HG02623 (cell line): Measurements from ENCODE around the gene MARK3.

Experiments
- ATAC-seq: cut with Tn5 transposase; IDR thresholded peaks from one replicate; pipeline ENCODE4 v1.9.1; 2021; ENCODE audit warnings: moderate library complexity; ENCODE audit not compliant: unreplicated experiment

The MARK3 gene

DNA sequence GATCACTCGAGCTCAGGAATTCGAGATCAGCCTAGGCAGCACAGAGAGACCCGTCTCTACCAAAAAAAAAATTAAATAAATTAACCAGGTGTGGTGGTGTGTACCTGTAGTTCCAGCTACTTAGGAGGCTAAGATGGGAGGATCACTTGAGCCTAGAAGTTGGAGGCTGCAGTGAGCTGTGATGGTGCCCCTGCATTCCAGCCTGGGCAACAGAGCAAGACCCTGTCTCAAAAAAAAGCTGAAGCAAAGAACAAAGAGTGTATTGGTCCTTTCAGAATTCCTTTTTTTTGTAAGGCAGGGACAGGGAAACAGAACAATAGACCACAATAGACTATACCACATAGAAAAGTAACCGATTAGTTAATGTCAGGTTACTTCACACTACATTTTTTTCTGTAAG, 47.4 kb downstream of the MARK3 start:
- ATAC-seq = no peak

DNA sequence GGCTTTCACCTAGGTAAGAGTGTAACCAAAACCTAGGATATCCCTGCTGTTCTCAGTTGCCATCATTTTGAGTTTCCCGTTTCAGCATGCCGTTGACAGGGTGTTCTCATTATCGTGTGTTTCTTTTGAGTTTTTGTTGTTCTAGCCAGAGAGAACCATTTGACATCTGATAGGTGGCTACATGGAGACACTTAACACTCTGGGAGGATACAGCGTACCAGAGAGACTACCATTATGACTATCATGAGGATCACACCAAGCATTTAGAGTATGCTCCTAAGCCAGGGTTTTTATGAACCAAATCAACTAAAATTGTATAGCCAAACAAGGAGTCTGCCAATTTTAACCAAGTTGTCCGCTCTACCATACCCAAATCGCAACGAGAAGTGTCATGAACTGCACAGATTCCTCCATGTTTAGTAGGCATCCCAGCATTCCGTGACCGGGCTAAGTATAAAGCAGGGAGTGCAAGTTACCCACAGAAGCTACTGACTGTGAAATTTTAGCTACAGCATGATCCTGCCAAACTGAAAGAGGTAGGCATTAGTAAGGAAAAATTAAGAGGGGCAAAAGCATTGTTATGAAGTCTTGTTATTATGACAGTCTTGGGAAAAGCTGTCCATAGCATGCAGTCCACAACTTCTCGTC, 48.8 kb downstream of the MARK3 start:
- no peak for ATAC-seq

DNA sequence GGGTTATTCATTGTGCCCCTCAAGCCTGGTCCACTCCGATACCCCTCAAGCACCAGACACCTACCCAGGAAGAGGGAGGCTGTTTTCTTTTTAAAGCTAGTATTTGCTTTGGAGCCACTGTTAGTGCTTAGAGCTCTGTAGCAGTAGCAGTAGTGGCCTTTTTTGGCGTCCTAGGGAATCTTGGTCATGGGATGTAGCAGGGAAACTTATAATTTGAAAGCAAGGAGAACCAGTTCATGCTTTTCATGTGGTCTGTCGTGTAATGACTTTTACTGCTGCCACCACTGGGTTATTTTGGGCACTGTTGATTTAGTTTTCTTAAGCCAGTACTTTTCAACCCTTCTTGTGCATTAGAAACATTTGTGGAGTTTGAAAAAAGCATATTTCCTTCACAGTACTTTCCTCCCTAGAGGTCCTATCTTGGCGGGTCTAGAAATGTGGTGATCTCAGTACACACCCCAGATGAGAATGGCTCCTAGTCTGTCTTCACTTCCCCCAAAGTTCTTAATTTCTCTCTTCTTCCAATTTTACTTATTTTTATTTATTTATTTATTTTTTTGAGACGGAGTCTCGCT, 49.7 kb downstream of the MARK3 start:
- ATAC-seq = no peak

DNA sequence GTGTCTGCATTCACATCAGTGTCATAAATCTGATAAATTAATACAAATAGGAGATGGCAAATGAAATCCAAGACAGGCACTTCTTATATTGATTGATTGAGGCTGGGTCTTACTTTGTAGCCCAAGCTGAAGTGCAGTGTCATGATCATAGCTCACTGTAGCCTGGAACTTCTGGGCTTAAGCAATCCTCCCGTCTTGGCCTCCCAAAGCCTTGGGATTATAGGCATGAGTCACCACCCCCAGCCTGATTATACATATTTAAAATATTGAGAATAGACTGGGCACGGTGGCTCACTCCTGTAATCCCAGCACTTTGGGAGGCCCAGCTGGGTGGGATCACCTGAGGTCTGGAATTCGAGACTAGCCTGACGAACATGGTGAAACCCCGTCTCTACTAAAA, 51.3 kb downstream of the MARK3 start:
- no peak for ATAC-seq

DNA sequence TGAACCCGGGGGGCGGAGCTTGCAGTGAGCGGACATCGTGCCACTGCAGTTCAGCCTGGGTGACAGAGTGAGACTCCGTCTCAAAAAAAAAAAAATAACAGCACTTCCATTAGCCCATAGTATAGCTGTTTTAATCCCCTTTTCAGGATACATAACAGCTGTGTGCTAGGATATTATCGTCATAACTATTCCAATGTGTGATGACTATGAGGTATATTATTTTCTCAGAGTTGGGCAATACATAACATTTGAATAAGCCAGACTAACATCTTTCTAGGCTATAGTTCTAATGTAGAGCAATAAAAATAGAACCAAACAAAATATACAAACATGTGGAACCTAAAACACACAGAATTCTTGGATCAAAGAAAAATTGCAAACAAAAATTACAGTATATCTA, 57.1 kb downstream of the MARK3 start:
- no peak for ATAC-seq

DNA sequence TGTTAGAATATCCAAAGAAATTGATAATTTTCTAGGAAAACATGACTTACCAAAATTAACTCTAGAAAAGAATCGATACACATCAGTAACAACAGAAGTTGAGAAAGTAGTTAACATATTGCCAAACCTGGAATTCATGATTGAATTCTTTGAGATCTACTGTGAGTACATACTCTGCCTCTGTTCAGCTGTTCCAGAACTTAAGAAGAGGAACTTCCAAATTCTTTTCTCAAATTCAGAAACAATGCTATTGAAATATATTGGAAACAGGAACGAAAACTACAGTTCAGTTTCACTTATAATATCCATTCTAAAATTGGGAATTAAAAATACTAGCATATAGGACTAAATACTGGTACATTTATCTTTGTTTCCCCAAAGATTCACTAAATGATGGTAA, 57.9 kb downstream of the MARK3 start:
- no peak for ATAC-seq

DNA sequence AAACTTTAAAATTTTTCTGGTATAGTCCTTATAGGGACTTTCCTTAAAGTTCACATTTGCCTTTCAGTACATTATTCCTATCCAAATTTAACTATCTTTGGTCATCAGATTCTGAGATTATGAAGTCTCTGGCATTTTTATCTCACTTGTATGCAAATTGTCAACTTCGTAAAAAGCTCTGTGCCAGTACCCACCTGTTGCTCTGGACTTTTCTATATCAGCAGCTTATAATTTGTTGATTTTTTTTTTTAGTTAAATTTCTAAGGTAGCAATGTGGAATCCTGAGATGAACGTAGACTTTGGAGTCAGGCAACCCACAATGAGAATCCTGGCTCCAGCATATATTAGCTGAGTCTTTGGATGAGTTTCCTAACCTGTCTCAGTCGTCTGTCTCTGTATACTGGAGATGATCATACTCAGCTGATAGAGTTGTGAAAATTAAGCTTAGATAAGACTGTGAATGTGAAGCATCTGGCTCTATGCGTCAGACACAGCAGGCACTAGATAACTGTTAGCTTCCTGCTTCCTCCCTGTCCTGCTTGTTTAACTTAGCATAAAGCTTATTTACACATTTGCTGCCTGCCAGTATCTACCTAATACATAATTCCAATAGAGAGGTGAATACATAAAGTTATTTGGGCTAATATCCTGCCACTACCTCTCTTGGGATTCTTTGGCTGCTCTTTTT, 59.8 kb downstream of the MARK3 start:
- ATAC-seq = no peak

DNA sequence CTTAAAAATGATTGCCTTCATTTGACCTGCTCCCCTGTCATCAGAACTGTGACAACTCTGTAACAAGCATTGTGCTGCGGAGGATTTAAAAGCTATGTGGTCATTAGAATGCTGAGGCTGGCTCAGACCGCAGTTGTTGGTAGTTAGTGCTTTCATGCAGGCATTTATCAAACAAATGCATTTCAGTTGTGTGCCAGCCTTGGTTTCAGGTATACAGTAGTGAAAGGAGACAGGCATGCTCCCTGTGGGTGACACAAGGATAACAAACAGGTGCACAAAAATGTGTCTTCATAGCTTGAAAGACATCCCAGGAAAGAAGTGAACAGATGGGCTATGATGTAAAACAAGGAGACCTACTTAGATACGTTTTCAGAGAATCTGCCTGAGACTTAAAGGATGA, 60.6 kb downstream of the MARK3 start:
- ATAC-seq = no peak

DNA sequence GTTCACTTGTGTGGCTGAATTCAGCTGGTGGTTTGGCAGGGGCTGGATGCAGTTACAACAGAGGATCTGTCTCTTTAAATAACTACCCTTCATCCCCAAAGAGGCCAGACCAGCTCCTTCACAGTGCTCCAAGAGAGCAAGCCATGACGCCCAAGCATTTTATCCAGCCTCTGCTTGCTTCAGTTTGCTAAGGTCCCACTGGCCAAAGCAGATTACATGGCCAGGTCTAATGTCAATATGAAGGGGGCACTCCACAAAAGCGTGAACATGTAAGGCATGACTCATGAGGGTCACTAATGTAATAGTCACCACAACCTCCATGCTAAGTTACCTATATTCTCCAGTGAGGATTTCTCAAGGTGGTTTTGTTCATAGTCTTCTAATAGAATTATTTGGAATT, 62.9 kb downstream of the MARK3 start:
- no peak for ATAC-seq

DNA sequence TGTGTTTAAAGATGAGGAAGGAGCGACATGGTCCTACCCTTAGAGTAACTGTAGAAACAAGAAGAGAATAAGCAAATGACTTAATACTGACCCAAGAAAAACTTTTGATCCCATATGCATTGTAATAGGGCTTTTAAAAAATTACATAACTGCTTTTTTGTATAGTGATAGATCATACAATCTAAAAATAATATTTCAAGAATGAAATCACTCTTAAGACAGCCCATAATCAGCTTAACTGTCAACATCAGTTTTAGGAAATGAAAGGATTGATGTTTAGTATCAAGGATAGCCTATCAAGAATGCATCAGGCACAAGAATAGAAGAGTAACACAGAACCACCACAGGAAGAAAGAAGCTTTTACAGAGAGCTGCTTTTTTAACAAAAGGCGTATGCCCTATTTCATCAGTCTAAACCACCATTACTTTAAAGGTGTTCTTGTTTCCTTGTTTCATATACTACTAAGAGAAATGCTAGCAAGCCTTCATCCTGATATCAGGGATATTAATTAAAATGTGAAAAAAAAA, 64.5 kb downstream of the MARK3 start:
- ATAC-seq = no peak

DNA sequence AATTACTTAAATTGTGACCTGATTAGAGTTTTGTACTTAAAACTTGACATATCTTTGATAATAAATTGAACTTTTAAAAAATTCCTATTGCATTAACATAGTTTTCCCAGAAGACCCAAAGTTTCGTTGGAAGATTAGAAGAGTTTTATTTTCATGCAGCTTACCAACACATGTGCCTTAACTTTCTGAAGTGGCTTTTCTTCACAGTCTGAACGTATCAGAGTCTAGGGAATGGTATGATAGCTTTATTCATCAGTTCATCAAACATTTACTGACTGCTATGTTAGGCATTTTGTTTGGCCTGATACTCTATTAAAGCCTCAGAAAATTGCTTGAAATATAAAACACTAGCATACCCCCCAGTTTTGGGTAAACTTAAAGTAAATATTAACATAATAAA, 65.2 kb downstream of the MARK3 start:
- ATAC-seq = no peak

DNA sequence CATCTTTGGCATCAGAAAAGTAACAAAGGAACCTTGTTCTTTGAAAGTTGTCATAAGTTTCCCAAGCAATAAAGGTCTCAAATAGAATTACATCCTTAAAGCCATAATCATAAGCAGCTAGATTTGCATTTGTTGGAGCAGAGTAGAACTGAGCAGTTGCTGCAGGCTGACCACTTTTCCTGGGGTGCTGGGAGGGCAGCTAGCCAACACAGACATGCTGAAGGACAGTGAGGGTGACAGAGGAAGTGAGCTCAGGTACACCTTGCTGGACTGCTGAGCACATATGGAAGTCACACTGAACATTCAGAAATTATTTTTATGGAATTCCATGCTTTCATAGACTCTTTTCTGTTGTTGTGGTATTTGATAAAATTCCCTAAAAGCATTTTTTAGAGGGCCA, 66.2 kb downstream of the MARK3 start:
- ATAC-seq = no peak

DNA sequence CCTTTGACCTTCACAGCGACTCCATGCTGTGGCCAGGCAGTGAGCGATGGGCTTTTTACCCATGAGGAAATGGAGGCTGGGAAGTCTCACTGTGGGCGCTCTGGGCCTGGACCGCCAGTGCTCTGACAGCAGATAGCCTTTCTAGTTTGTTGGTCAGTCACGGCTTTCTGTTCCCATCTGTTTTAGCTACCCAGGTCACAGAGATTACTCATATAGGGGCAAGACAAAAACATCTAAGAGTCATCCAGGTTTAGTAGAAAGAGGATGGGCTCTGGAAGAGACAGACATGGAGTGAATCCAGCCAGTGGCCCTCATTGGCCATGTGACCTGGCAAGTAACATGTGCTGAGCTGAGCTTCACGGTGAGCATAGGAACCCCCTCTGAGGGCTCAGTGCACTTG, 68.6 kb downstream of the MARK3 start:
- ATAC-seq = no peak

DNA sequence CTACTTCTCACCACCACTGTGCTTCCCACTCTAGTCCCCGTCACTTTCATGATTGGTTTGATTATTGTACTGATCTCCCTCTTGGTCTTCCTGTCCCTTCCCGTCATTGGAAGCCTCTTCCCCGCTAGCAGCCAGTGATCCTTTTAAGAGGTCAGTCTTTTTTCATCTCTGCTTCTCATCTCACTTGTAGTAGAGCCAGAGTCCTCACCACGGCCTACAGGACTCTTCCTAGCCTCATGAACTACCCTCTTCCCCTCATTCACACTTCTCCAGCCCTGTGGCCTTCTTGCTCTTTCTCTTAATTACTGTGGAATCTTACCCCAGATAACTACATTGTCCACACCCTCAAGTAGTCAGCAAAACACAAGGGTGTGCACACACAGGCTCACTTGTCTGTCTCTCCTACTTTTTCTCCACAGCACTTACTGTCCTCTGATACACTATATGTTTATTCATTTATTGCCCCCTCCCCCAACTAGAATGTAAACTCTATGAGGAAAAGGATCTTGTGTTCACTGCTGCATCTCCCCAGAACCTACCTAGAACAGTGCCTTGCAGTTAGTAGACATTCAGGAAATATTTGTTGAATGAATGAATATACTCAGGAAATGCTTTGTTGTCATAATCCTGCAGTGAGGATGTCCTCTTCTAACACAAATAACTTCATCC, 71.1 kb downstream of the MARK3 start:
- ATAC-seq = no peak

DNA sequence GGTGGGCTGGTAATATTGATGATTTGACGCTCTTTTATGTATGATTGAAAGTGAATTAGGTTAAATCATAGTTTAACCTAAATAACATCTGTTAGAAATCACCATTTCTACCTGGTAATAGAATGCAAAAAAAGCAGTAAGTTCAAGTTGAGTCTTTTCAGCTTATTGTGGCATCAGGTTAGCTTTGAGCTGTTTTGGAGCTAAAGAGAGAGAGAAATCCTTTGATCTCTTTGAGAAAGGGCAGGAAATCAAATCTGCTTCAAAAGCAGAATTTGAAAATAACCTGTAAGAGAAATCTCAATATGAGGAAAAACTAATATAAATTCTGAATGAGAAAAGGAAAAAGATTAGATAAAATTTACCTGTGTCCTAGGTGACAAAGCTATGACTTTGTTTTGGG, 75.2 kb downstream of the MARK3 start:
- no peak for ATAC-seq

DNA sequence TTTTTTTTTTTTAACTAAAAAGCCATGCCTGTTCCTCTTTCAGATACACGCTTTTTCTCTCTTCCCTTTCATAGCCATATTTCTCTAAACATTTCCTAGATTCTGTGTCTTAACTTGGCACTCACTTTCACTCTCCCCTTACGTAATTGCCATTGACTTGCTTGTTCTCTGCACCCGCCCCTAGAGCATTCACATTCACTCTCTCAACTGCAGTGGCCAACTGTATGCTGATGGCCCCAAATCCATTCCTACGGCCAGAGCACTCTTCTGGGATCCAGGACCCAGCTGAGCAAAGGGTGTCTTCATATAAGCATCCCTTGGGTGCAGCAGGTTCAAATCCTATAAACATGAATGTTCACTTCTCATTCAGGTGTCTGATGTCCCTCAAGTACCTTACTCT, 77.9 kb downstream of the MARK3 start:
- ATAC-seq = no peak

DNA sequence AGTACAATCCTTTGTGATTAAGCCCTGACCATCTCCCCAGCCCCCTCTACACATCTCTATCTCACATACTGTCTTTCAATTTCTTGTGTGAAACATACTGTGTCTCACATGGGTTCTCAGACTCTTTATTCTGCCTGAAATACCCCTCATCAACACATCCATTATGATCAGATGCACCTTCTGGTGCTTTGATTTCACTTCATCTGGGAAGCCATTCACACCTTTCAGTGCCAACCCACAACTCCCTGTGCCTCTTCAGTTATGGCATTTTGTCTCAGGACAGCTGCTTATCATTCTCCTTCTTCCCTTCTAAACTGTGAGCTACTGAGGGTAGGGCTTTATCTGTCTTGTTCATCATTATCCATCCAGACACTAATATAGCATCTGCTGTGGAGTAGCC, 78.6 kb downstream of the MARK3 start:
- ATAC-seq = no peak

DNA sequence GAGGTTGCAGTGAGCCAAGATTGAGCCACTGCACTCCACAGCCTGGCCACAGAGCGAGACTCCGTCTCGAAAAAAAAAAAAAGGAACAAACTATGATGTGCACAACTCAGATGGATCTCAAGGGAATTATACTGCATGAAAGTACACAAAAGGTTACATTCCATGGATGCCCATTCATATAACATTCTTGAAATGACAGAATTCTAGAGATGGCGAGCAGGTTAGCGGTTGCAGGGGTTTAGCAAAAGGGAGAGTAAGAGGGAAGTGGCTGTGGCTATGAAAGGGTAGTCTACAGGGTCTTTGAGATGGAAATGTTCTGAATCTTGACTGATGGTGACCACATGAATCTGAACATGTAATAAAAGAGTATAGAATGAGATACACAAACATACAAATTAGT, 87.7 kb downstream of the MARK3 start:
- ATAC-seq = no peak

DNA sequence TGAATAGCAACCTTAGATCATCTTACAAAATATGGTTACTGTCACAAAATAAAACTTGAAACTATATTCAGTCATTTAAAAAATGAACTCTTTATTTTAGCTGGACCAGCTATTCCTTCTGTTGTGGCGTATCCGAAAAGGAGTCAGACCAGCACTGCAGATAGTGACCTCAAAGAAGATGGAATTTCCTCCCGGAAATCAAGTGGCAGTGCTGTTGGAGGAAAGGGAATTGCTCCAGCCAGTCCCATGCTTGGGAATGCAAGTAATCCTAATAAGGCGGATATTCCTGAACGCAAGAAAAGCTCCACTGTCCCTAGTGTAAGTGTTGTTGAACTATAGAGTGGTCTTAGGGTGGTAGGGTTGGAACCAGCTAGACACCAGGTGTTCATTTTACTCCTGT, 89.7 kb downstream of the MARK3 start:
- ATAC-seq = no peak

DNA sequence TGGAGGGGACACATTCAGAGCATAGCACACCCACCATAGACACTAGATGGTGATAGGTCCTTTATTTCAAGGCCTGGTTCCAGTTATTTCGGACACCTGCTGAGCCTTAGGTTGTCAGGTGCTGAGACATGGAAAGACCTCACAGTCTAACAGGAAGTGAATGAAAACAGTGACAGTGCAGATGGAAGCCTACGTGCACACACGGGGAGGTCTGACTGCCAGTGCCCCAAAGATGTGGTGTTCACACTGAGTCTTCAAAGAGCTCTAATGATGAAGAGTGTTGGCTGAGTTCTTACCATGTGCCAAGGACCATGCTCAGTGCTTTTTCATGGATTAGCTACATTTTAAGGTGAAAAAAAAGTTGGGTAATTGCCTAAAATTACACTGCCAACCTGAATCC, 90.8 kb downstream of the MARK3 start:
- no peak for ATAC-seq

DNA sequence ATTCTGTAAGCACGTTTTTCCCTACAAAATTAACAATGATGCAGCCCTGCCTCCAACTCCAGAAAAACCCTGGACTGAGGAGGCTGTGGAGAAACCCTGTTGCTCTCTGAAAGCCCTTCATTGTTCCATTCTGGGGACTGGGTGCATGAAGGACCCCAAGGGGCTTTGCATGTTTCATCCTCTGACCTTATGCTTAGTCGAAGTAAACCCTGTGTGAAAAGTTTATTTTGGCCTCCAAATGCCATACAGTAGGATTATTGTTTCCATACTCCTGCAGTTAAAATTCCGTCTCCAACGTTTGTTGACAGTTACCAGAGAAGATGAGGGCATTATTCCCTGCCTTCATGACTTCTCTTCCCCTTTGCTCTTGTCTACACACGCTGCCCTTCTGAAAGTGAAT, 91.4 kb downstream of the MARK3 start:
- ATAC-seq = no peak

DNA sequence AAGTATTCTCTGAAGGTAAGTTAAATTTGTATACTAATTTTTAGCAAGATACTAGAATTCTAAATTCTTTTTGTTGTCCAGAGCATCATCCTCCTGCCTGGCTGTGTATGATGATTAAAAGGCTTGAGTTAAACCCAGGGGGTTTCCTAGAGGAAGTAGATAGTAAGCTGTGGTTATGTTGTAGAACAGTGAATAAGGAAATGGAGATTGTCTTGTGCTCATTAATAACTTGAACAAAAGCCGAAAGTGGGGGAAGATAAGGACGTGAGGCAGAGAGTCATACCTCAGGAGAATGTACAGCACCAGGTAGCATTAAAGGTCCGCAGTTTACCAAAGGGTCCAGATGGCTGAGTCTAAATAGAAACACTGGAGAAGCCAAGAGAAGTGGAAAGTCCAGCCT, 95.4 kb downstream of the MARK3 start:
- ATAC-seq = peak; percentile 66
